Fibroblast of lung (primary cell): Measurements from ENCODE around the gene ZP2. TPM values are rescaled to one million over a fixed set of nuclear protein-coding genes. Genes with fewer than 3 reads are reported as not detected.
"Not testable (repeated sequence)": the region's sequence is repeated elsewhere in the genome, so short reads cannot be mapped to it uniquely, and the experiment has no call there.

Source experiments
- DNase-seq, 2 donors: peaks; one replicate each; pipeline versions ENCODE4 v3.0.0 to v3.0.0-alpha.2; 2010; ENCODE audit warnings: low read depth in 2 of 2
- H2AFZ ChIP-seq: 2 replicates; pipeline ENCODE4 v1.5.1; 2012; ENCODE audit warnings: low read length, control low read depth, inconsistent platforms
- H3K27ac ChIP-seq: 2 replicates; pipeline ENCODE4 v1.5.1; 2011; ENCODE audit warnings: low read length, control low read depth; ENCODE audit not compliant: insufficient read depth
- H3K27me3 ChIP-seq: 2 replicates; pipeline ENCODE4 v1.5.1; 2011; ENCODE audit warnings: mild to moderate bottlenecking, low read length; ENCODE audit not compliant: control insufficient read depth, insufficient read depth
- H3K36me3 ChIP-seq: 2 replicates; pipeline ENCODE4 v1.5.1; 2011; ENCODE audit warnings: low read length; ENCODE audit not compliant: control insufficient read depth, insufficient read depth
- H3K4me1 ChIP-seq: 2 replicates; pipeline ENCODE4 v1.5.1; 2011; ENCODE audit warnings: low read length; ENCODE audit not compliant: control insufficient read depth, insufficient read depth; ENCODE audit errors: extremely low read depth
- H3K4me2 ChIP-seq: 2 replicates; pipeline ENCODE4 v1.5.1; 2011; ENCODE audit warnings: low read length, control low read depth; ENCODE audit not compliant: insufficient read depth; ENCODE audit errors: extremely low read depth
- H3K4me3 ChIP-seq, 4 experiments: fragments of 200-600 bp in 1 of 4; sonication (generic) in 1 of 4; replicated peaks in 1 of 4; 2 replicates each; pipeline ENCODE4 v1.5.1; 2011 to 2016; ENCODE audit warnings: low read length in 4 of 4, low read depth in 3 of 4, mild to moderate bottlenecking in 3 of 4, control low read depth in 2 of 4, inconsistent platforms in 1 of 4, mixed read lengths in 1 of 4; ENCODE audit not compliant: insufficient read depth in 1 of 4; ENCODE audit errors: control extremely low read depth in 1 of 4
- H3K79me2 ChIP-seq: 2 replicates; pipeline ENCODE4 v1.5.1; 2012; ENCODE audit warnings: mild to moderate bottlenecking, low read length, inconsistent platforms; ENCODE audit not compliant: control insufficient read depth, insufficient read depth
- H3K9ac ChIP-seq: 2 replicates; pipeline ENCODE4 v1.5.1; 2011; ENCODE audit warnings: mild to moderate bottlenecking, low read length, control low read depth; ENCODE audit not compliant: insufficient read depth
- H3K9me3 ChIP-seq: 2 replicates; pipeline ENCODE4 v1.5.1; 2012; ENCODE audit warnings: low read depth, low read length; ENCODE audit not compliant: control insufficient read depth, insufficient read depth
- H4K20me1 ChIP-seq: 2 replicates; pipeline ENCODE4 v1.5.1; 2011; ENCODE audit warnings: low read length; ENCODE audit not compliant: control insufficient read depth, insufficient read depth; ENCODE audit errors: extremely low read depth
- CTCF ChIP-seq, 2 donors: IDR thresholded peaks in 1 of 2; conservative IDR thresholded peaks in 1 of 2; 1 replicate in 1 of 2; 2 replicates in 1 of 2; pipeline ENCODE4 v1.5.1; 2011 to 2012; ENCODE audit warnings: low read length in 2 of 2, control low read depth in 1 of 2, inconsistent platforms in 1 of 2, low read depth in 1 of 2, mild to moderate bottlenecking in 1 of 2
- EZH2 ChIP-seq: IDR thresholded peaks from 2 replicates; pipeline ENCODE4 v1.5.1; 2012; ENCODE audit warnings: low read length, control low read depth, mild to moderate bottlenecking; ENCODE audit errors: missing control alignments
- polyA plus RNA-seq, 2 donors: library from polyadenylated mRNA; depleted of rRNA in 1 of 2; stranded (reverse) in 1 of 2; unstranded in 1 of 2; fragments of >200 nt; gene quantifications; 2 replicates each; pipeline ENCODE4 v1.2.1, GENCODE V29; 2011 to 2012; ENCODE audit warnings: missing spikeins in 1 of 2
- total RNA-seq: library from RNA; depleted of rRNA; stranded (reverse); fragments of >200 nt; gene quantifications from 2 replicates; pipeline ENCODE4 v1.2.1, GENCODE V29; 2014

The ZP2 gene
- total and polyA plus RNA-seq, 2 donors (not counting 1 experiment from before 2014, with no cell fraction given), result not detected

- Histone ChIP-seq H2AFZ (no peak overlapping the region), H3K27me3 (peaks cover 25% of the 10 kb centered on the region), H3K36me3 (no peaks in the 10 kb centered on the region), H4K20me1 (no peaks in the 10 kb centered on the region), H3K4me3 (no peak overlapping the region), H3K9me3 (no peaks in the 10 kb centered on the region), H3K4me1 (no peaks in the 10 kb centered on the region), H3K4me2 (no peak overlapping the region), H3K27ac (no peak overlapping the region), H3K9ac (no peak overlapping the region), H3K79me2 (no peaks in the 10 kb centered on the region)
- no peak for DNase-seq
- no peak for TF ChIP-seq CTCF (conservative IDR thresholded peaks at IDR 0.05 in 1 of 2, IDR thresholded peaks at IDR 0.05 in 1 of 2; ENCODE audit: low read depth in 1 of 2, low read length in 2 of 2)
- TF ChIP-seq EZH2, result no peak
These were observed 42.1 kb upstream of the ZP2 start for GRCh38 chr16:21253470-21253869.

GRCh38 chr16:21250072-21250923 is 38.9 kb upstream of the ZP2 start:
- no peaks in the 10 kb centered on the region for H3K4me1 ChIP-seq
- no peak overlapping the region for H3K9ac ChIP-seq
- H3K79me2 ChIP-seq, result no peaks in the 10 kb centered on the region
- no peaks in the 10 kb centered on the region for H4K20me1 ChIP-seq
- H3K27ac ChIP-seq, result no peak overlapping the region
- H2AFZ ChIP-seq, result no peak overlapping the region
- TF ChIP-seq EZH2 (no peak), CTCF (conservative IDR thresholded peaks at IDR 0.05 in 1 of 2, IDR thresholded peaks at IDR 0.05 in 1 of 2; ENCODE audit: low read depth in 1 of 2, low read length in 2 of 2) (no peak)
- no peaks in the 10 kb centered on the region for H3K9me3 ChIP-seq
- no peak overlapping the region for H3K4me2 ChIP-seq
- peaks cover 18% of the 10 kb centered on the region for H3K27me3 ChIP-seq
- no peak for DNase-seq
- no peak overlapping the region for H3K4me3 ChIP-seq
- H3K36me3 ChIP-seq, result no peaks in the 10 kb centered on the region

- not testable (repeated sequence) for H3K36me3 ChIP-seq, H2AFZ ChIP-seq
These were observed 36.8 kb upstream of the ZP2 start for GRCh38 chr16:21248179-21248578.

More at GRCh38 chr16:21248179-21248578, 36.8 kb upstream of the ZP2 start:
- DNase-seq, H4K20me1 ChIP-seq, H3K79me2 ChIP-seq, H3K9ac ChIP-seq, H3K4me1 ChIP-seq, H3K9me3 ChIP-seq, H3K27ac ChIP-seq, H3K4me3 ChIP-seq, H3K4me2 ChIP-seq: not testable (repeated sequence)
- H3K27me3 ChIP-seq, result peaks cover 18% of the 10 kb centered on the region
